Transverse colon (tissue), 3 donors: ENCODE results near the gene CCHCR1.

ENCODE experiments used
- CTCF ChIP-seq, 5 experiments: fragments of 200-600 bp in 3 of 5; fragments of 450-650 bp in 2 of 5; sonication (generic) in 3 of 5; IDR thresholded peaks; 1 replicate in 2 of 5; 2 replicates in 3 of 5; pipeline ENCODE4 v1.5.1; 2016 to 2017; ENCODE audit warnings: antibody characterized with exemption in 5 of 5, inconsistent platforms in 3 of 5, mild to moderate bottlenecking in 2 of 5, moderate library complexity in 1 of 5
- EP300 ChIP-seq: sonication (generic); formaldehyde crosslinking; IDR thresholded peaks from one replicate; pipeline ENCODE4 v1.6.1; 2017; ENCODE audit warnings: antibody characterized with exemption, low read depth

GRCh38 chr6:31197559-31198305, 40.1 kb upstream of the CCHCR1 start:
- TF ChIP-seq CTCF (IDR thresholded peaks at IDR 0.05) (no peak), EP300 (no peak)
